ENCODE results near the gene AGPAT3. TPM values are rescaled to one million over a fixed set of nuclear protein-coding genes. Genes with fewer than 3 reads are reported as not detected.

The AGPAT3 gene
- polyA plus RNA-seq, 1 experiment = 36.1 TPM

DNA sequence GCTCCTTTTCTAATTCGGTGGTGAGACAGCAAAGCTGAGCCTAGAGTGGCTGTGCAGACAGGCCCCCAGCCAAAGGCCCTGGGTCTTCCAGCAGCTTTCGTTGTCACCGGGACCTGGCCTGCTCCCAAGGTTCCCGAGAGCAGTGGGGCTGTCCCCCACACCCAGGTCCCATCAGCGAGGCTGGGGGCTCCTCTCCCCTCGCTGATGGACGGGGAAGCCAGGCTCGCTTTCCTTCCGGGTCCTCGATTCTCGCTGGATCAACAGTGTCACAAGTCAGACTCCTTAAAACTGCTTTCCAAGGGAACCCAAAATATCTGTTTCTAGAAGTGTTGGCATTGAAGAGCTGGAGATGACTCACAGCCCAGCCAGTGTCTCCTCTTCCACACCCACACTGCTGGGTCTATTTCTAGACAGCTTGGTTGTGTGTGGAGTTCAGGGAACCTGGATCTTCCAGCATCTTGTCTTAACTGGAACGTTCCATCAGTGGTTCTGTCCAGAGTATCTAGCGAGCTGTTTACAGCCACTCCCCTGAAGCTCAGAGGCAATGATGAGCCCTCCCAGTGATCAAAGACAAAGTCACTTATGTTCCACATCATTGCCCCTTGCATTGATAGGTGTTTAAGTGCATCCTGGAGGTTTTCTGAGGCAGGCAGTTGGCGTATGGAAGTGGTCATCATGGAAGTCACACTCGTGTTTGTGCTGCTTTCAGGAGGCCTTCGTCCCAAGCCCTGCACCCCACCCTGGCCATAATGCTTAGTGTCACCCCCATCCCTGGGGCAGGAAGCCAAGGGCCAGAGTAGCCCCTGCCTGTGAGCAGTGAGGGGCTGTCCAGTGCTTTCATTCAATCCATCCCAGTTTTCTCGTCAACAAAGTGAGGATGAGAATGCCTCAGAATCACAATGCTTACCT, 40.4 kb upstream of the AGPAT3 start:
- ChIA-PET CTCF (interaction anchor here (1.4 kb wide), 1 partner anchor 151 kb away, joined by 5 read pairs; no protein-coding TSS in a partner anchor), POLR2A (no interaction called here)
- peak; percentile 10 for DNase-seq (ENCODE audit: low read depth, low spot score)

GRCh38 chr21:43825242-43825935, 39.6 kb upstream of the AGPAT3 start:
- CTCF ChIA-PET = no interaction called here
- peaks cover 11% of the 10 kb centered on the region for H3K27me3 ChIP-seq (ENCODE audit: control insufficient read depth, insufficient read depth, low read length)
- H3K4me3 ChIP-seq (ENCODE audit: low read depth, low read length) = no peak overlapping the region
- peaks cover 3% of the 10 kb centered on the region; the same call in 1 of the 2 replicates for H3K9me3 ChIP-seq (ENCODE audit: control insufficient read depth, insufficient read depth, low read length)
- DNase-seq (ENCODE audit: low read depth, low spot score) = no peak
- TF ChIP-seq CTCF (IDR thresholded peaks at IDR 0.05; ENCODE audit: low read depth, low read length) = no peak
- H3K27ac ChIP-seq (ENCODE audit: low read depth, low read length) = no peak overlapping the region
- POLR2A ChIA-PET = no interaction called here

More for the DNA sequence above, 40.4 kb upstream of the AGPAT3 start:
- no peak for TF ChIP-seq CTCF (IDR thresholded peaks at IDR 0.05; ENCODE audit: low read depth, low read length)
- H3K4me3 ChIP-seq (ENCODE audit: low read depth, low read length) = no peak overlapping the region
- peaks cover 8% of the 10 kb centered on the region for H3K27me3 ChIP-seq (ENCODE audit: control insufficient read depth, insufficient read depth, low read length)
- no peak overlapping the region for H3K27ac ChIP-seq (ENCODE audit: low read depth, low read length)
- peaks cover 5% of the 10 kb centered on the region; the same call in 1 of the 2 replicates for H3K9me3 ChIP-seq (ENCODE audit: control insufficient read depth, insufficient read depth, low read length)

- TF ChIP-seq CTCF (IDR thresholded peaks at IDR 0.05; ENCODE audit: low read depth, low read length) = no peak
- Histone ChIP-seq H3K27ac (ENCODE audit: low read depth, low read length) (no peak overlapping the region), H3K9me3 (ENCODE audit: control insufficient read depth, insufficient read depth, low read length) (peaks cover 3% of the 10 kb centered on the region; the same call in 1 of the 2 replicates), H3K4me3 (ENCODE audit: low read depth, low read length) (no peak overlapping the region), H3K27me3 (ENCODE audit: control insufficient read depth, insufficient read depth, low read length) (peaks cover 16% of the 10 kb centered on the region)
- POLR2A ChIA-PET = no interaction called here
- CTCF ChIA-PET = no interaction called here
- no peak for DNase-seq (ENCODE audit: low read depth, low spot score)
Observed at GRCh38 chr21:43825936-43826622, 38.9 kb upstream of the AGPAT3 start.

GRCh38 chr21:43826623-43826974, 38.4 kb upstream of the AGPAT3 start:
- Histone ChIP-seq H3K27ac (ENCODE audit: low read depth, low read length) (no peak overlapping the region), H3K4me3 (ENCODE audit: low read depth, low read length) (no peak overlapping the region), H3K9me3 (ENCODE audit: control insufficient read depth, insufficient read depth, low read length) (peaks cover 3% of the 10 kb centered on the region; the same call in 1 of the 2 replicates), H3K27me3 (ENCODE audit: control insufficient read depth, insufficient read depth, low read length) (peaks cover 19% of the 10 kb centered on the region)
- no peak for DNase-seq (ENCODE audit: low read depth, low spot score)
- ChIA-PET POLR2A (no interaction called here), CTCF (no interaction called here)
- no peak for TF ChIP-seq CTCF (IDR thresholded peaks at IDR 0.05; ENCODE audit: low read depth, low read length)

All from AG04450 (cell line).